Kasumi-1 (cell line): ENCODE results near the gene NUP93.

ENCODE experiments used
- DNase-seq, 2 experiments: peaks; one replicate each; lab custom pipeline; 2025; lab: John Stamatoyannopoulos, UW

NUP93 gene

DNA sequence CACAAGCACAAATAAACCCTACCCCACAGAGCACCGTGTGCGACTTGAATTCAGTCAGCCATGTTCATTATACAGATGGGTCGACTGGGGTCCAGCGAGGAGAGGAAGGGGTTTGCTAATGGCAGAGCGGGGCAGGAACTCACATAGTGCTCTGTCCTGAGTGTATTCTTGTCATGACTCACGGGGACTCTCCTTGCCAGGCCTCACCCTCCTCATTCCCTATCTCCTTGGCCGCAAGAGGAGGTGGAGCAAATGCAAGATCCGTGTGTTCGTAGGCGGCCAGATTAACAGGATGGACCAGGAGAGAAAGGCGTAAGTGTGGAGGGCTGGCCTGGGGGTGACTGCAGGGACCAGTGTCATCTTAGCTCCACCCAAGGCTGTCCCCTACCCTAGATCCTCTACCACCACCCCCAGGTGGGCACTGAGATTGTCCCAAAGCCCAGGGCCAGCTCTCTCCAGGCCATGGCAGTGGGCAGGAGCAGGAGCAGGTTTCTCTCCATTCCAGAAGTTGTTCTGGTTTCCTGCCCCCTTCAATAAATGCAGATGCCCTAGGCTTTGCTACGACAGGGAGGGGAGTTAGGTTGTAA, 164.5 kb downstream of the NUP93 start:
- DNase-seq = no peak

DNA sequence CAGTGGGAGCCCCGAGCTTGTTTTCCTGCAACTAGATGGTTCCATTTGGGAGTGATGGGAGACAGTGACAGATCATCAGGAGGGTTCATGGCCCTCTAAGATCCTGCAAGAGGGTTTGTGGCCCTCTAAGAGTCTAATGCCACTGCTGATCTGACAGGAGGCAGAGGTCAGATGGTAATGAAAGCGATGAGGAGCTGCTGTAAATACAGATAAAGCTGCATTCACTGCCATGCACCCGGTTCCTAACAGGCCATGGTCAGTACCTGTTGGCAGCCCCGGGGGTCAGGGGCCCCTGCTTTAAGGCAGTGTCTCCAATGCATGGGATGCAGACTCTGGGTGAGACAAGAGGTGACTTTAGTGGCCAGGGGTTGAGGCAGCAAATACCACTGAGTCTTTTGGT, 165.9 kb downstream of the NUP93 start:
- no peak for DNase-seq

DNA sequence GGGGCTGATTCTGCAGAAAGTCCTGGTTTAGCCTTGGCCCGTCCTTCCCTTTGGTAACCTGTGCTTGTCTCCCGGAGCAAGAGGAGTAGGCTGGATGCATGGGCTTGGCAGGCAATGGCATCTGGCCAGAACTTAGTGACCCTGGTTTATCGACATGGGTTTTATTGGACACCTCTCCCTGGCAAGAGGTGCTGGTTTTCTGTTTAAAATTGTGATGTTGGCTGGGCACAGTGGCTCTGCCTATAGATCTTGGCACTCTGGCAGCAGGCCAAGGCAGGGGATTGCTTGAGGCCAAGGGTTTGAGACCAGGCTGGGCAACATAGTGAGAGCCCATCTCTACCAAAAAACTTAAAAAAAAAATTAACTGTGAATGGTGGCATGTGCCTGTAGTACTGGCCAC, 166.3 kb downstream of the NUP93 start:
- DNase-seq = no peak

DNA sequence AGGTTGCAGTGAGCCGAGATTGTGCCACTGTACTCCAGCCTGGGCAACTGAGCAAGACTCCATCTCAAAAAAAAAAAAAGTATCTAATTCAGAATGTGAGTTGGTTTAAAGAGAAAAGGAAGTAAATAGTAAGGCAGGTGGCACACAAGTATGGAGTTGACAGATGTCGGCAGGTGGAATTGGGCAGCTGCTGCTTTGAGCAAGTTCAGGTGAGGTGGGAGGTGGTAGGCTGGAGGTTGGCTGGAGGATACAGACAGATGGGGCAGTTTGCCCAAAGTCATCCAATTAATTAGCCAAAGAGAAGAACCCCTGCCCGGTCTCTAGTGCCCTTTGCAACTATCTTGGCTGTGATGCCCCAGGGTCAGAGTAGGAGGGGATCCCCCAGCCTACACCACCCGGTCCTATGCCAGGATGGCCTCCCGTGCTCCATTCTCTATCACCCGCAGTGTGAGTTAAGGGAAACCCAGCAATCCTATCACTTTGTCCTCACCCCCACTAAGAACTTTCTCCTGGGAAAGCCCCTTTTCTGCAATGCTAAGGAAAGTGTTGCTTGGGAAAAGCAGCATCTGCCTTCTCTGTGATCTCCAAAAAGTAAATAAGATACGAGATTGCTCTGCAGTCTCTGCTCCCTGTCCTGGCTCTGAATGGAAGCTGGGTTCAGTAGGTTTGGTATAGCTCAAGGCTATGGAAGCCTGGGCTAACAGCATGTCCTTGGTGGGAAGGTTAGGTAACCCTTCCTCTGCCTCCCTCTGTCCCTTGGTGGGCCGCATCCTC, 167.3 kb downstream of the NUP93 start:
- DNase-seq = no peak

DNA sequence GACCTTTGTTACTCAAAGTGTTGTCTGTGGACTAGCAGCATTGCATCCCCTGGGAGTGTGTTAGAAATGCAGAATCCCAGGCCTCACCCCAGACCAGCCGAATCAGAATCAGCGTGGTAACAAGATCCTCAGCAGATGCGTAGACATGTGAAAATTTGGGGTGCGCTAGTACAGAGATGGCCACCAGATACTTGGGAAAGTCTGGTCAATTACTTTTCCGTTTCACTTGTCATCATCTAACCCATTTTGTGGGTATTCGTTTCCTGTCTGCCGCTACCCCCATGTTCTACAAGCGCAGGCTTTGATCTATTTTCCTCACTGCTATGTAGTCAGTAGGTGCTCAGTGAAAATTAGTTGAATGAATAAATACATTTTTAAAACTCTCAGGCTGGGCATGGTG, 168.9 kb downstream of the NUP93 start:
- DNase-seq = no peak
